K562 (cell line): ENCODE results near the gene DPH7. TPM values are rescaled to one million over a fixed set of nuclear protein-coding genes. Genes with fewer than 3 reads are reported as not detected.

ENCODE experiments used
- ARID1B ChIP-seq: fragments of 450-650 bp; IDR thresholded peaks from 2 replicates; pipeline ENCODE4 v1.6.1; 2016; ENCODE audit warnings: antibody characterized with exemption, mild to moderate bottlenecking, inconsistent platforms
- ARID4B ChIP-seq: sonication (generic); formaldehyde crosslinking; IDR thresholded peaks from 2 replicates; pipeline ENCODE4 v1.8.0; 2022; ENCODE audit warnings: mild to moderate bottlenecking, missing genetic modification reagents
- ESRRB ChIP-seq: fragments of 250-450 bp; sonication (Bioruptor Pico); IDR thresholded peaks from 2 replicates; pipeline ENCODE4 v1.5.0; 2020; ENCODE audit warnings: mild to moderate bottlenecking, moderate library complexity, borderline replicate concordance
- GABPB1 ChIP-seq: sonication (generic); formaldehyde crosslinking; IDR thresholded peaks from 2 replicates; pipeline ENCODE4 v1.8.0; 2022; ENCODE audit warnings: mild to moderate bottlenecking, missing genetic modification reagents
- HDGF ChIP-seq: fragments of 450-650 bp; IDR thresholded peaks from 2 replicates; pipeline ENCODE4 v1.6.1; 2016
- HMG20B ChIP-seq: fragments of 250-450 bp; sonication (Bioruptor Pico); IDR thresholded peaks from 2 replicates; pipeline ENCODE4 v1.5.0; 2021; ENCODE audit warnings: mild to moderate bottlenecking
- IRF2 ChIP-seq: sonication (generic); formaldehyde crosslinking; IDR thresholded peaks from 2 replicates; pipeline ENCODE4 v1.8.1; 2022; ENCODE audit warnings: mild to moderate bottlenecking, missing genetic modification reagents
- MNT ChIP-seq, 2 experiments: fragments of 450-650 bp; conservative IDR thresholded peaks; 2 replicates each; pipeline ENCODE4 v1.6.1; 2017; ENCODE audit warnings: mild to moderate bottlenecking in 2 of 2, moderate library complexity in 2 of 2
- PTRF ChIP-seq: fragments of 450-650 bp; IDR thresholded peaks from 2 replicates; pipeline ENCODE4 v1.6.1; 2016; ENCODE audit warnings: mild to moderate bottlenecking, missing genetic modification characterization, missing compliant biosample characterization
- PYGO2 ChIP-seq: fragments of 450-650 bp; IDR thresholded peaks from 2 replicates; pipeline ENCODE4 v1.6.1; 2016; ENCODE audit warnings: mild to moderate bottlenecking, missing genetic modification characterization, moderate library complexity, missing compliant biosample characterization
- SMARCE1 ChIP-seq: fragments of 450-650 bp; IDR thresholded peaks from 2 replicates; pipeline ENCODE4 v1.7.1; 2016; ENCODE audit warnings: mild to moderate bottlenecking
- TBP ChIP-seq: optimal IDR thresholded peaks from 2 replicates; pipeline ENCODE3; 2011; ENCODE audit warnings: low read depth, low read length, improper control_type of control experiment
- TRIM28 ChIP-seq: fragments of 450-650 bp; IDR thresholded peaks from 2 replicates; pipeline ENCODE4 v1.6.1; 2017
- USF2 ChIP-seq: sonication (generic); formaldehyde crosslinking; IDR thresholded peaks from 2 replicates; pipeline ENCODE4 v1.5.0; 2020; ENCODE audit warnings: missing genetic modification reagents
- ZBTB34 ChIP-seq: fragments of 250-450 bp; sonication (Bioruptor Pico); IDR thresholded peaks from 2 replicates; pipeline ENCODE4 v1.8.0; 2021; ENCODE audit warnings: mild to moderate bottlenecking, moderate library complexity
- ZBTB5 ChIP-seq: fragments of 450-650 bp; IDR thresholded peaks from 2 replicates; pipeline ENCODE4 v1.6.1; 2017; ENCODE audit warnings: antibody characterized with exemption
- ZNF354B ChIP-seq: fragments of 250-450 bp; sonication (Bioruptor Pico); IDR thresholded peaks from 2 replicates; pipeline ENCODE4 v1.4.0; 2020
- ZNF408 ChIP-seq: fragments of 250-450 bp; sonication (Bioruptor Pico); IDR thresholded peaks from 2 replicates; pipeline ENCODE4 v1.4.0; 2020; ENCODE audit warnings: low read depth, mild to moderate bottlenecking, moderate library complexity
- ZSCAN32 ChIP-seq: fragments of 450-650 bp; formaldehyde crosslinking; IDR thresholded peaks from 2 replicates; pipeline ENCODE4 v1.4.0; 2020; ENCODE audit warnings: mild to moderate bottlenecking, moderate library complexity
- polyA plus RNA-seq, 8 experiments: library from polyadenylated mRNA; depleted of rRNA in 4 of 8; stranded (reverse) in 5 of 8; unstranded in 3 of 8; fragments of >200 nt; fragmentation: Nextera tagmentation in 2 of 8; fragmentation: Illumina TruSeq in 1 of 8; extraction: Ambion mirVana in 2 of 8; extraction: Trizol in 1 of 8; gene quantifications; 2 replicates each; pipeline versions ENCODE4 v1.2.1 to v1.2.3, GENCODE V29; 2011 to 2014; ENCODE audit warnings: inconsistent platforms in 1 of 8, missing spikeins in 1 of 8
- total RNA-seq, 7 experiments: library from RNA; depleted of rRNA in 6 of 7; stranded (reverse); fragments of >200 nt in 6 of 7; fragmentation: Illumina TruSeq in 2 of 7; extraction: Trizol in 2 of 7; gene quantifications; 2 replicates each; pipeline versions ENCODE4 v1.2.1 to v1.2.3, GENCODE V29; 2011 to 2021; ENCODE audit warnings: low replicate concordance in 1 of 7

Gene DPH7
- total and polyA plus RNA-seq, 9 of the 15 experiments (the other 6 are each of a cell fraction or from before 2014, with no cell fraction given) = 13.9 to 68.6 (median 41.3) TPM

GRCh38 chr9:137551264-137552021 lies 27.3 kb downstream of the DPH7 start, which contains the start of gene MRPL41 (continued):
- TF ChIP-seq IRF2 (CRISPR knock-in tag) (no peak), ZBTB34 (CRISPR knock-in tag) (no peak), GABPB1 (CRISPR knock-in tag) (peak; percentile 50; the same call in 1 of the 2 replicates), ZNF408 (CRISPR knock-in tag) (no peak), PYGO2 (no peak), PTRF (no peak), USF2 (CRISPR knock-in tag) (no peak), HMG20B (CRISPR knock-in tag) (no peak), ZSCAN32 (CRISPR knock-in tag) (no peak), ESRRB (CRISPR knock-in tag) (no peak), SMARCE1 (no peak), HDGF (no peak), MNT (conservative IDR thresholded peaks at IDR 0.05) (peak in 1 of 2 experiments; percentile 66; a peak in 3 of 4 replicates), ZBTB5 (no peak), ARID1B (peak; percentile 14; the same call in 1 of the 2 replicates), ZNF354B (CRISPR knock-in tag) (no peak), ARID4B (CRISPR knock-in tag) (peak; percentile 72; the same call in 1 of the 2 replicates), TRIM28 (no peak), TBP (peak; percentile 50)
